Common myeloid progenitor, CD34-positive (primary cell): ENCODE measurements around the gene LRP1B.

Source experiments
- CTCF ChIA-PET: fragments of 350-600 bp; sonication (Branson Sonifier 250); formaldehyde crosslinking; loops from one replicate; lab custom pipeline; 2021; ENCODE audit warnings: antibody characterized with exemption; lab: Charles Lee
- POLR2A ChIA-PET: fragments of 350-600 bp; sonication (Branson Sonifier 250); formaldehyde crosslinking; loops from one replicate; lab custom pipeline; 2021; ENCODE audit warnings: antibody characterized with exemption; lab: Charles Lee
- DNase-seq, 3 donors: peaks; one replicate each; pipeline versions ENCODE4 v3.0.0 to v3.0.0-alpha.2; 2013
- H3K27ac ChIP-seq, 2 experiments: 1 replicate in 1 of 2; 2 replicates in 1 of 2; pipeline ENCODE4 v1.7.0; 2013; ENCODE audit warnings: inconsistent platforms in 2 of 2, low read length in 2 of 2, mild to moderate bottlenecking in 2 of 2, low read depth in 1 of 2, moderate library complexity in 1 of 2; ENCODE audit not compliant: severe bottlenecking in 2 of 2, insufficient read depth in 1 of 2, poor library complexity in 1 of 2
- H3K27me3 ChIP-seq, 5 experiments: replicated peaks in 2 of 5; 1 replicate in 3 of 5; 2 replicates in 2 of 5; pipeline versions ENCODE4 v1.6.1 to v1.7.0; 2013; ENCODE audit warnings: low read length in 4 of 5, mild to moderate bottlenecking in 2 of 5, moderate library complexity in 2 of 5, inconsistent platforms in 1 of 5; ENCODE audit not compliant: insufficient read depth in 5 of 5, control insufficient read depth in 4 of 5
- H3K36me3 ChIP-seq, 4 experiments: 1 replicate in 2 of 4; 2 replicates in 2 of 4; pipeline versions ENCODE4 v1.6.1 to v1.7.0; 2013; ENCODE audit warnings: low read length in 3 of 4, control low read depth in 1 of 4, mild to moderate bottlenecking in 1 of 4; ENCODE audit not compliant: control insufficient read depth in 4 of 4, insufficient read depth in 4 of 4
- H3K4me1 ChIP-seq, 4 experiments: 1 replicate in 3 of 4; 2 replicates in 1 of 4; pipeline versions ENCODE4 v1.6.1 to v1.7.1; 2013; ENCODE audit warnings: low read length in 3 of 4, mild to moderate bottlenecking in 3 of 4, control low read depth in 1 of 4, inconsistent platforms in 1 of 4, moderate library complexity in 1 of 4; ENCODE audit not compliant: control insufficient read depth in 4 of 4, insufficient read depth in 4 of 4; ENCODE audit errors: control extremely low read depth in 1 of 4
- H3K4me3 ChIP-seq, 7 experiments: 1 replicate in 4 of 7; 2 replicates in 3 of 7; pipeline versions ENCODE4 v1.5.1 to v1.7.0; 2013; ENCODE audit warnings: mild to moderate bottlenecking in 7 of 7, low read length in 6 of 7, moderate library complexity in 6 of 7, inconsistent platforms in 2 of 7, low read depth in 2 of 7, control low read depth in 1 of 7; ENCODE audit not compliant: insufficient read depth in 4 of 7, control insufficient read depth in 1 of 7; ENCODE audit errors: extremely low read depth in 1 of 7
- H3K9me3 ChIP-seq, 5 experiments: 1 replicate in 4 of 5; 2 replicates in 1 of 5; pipeline versions ENCODE4 v1.6.1 to v1.7.1; 2013; ENCODE audit warnings: low read length in 4 of 5, mild to moderate bottlenecking in 2 of 5, inconsistent platforms in 1 of 5, low read depth in 1 of 5, moderate library complexity in 1 of 5; ENCODE audit not compliant: control insufficient read depth in 4 of 5, insufficient read depth in 2 of 5; ENCODE audit errors: control extremely low read depth in 1 of 5
- WGBS: methylation state at CpG from one replicate; pipeline ENCODE4 v1.1.5; 2013; ENCODE audit not compliant: insufficient coverage; 5-methylcytosine and 5-hydroxymethylcytosine counted together

LRP1B gene

GRCh38 chr2:141103216-141103615 lies 1027.6 kb downstream of the LRP1B start:
- Histone ChIP-seq H3K36me3 (no peaks in the 10 kb centered on the region), H3K4me1 (no peaks in the 10 kb centered on the region), H3K27ac (no peak overlapping the region), H3K27me3 (no peaks in the 10 kb centered on the region), H3K9me3 (no peaks in the 10 kb centered on the region), H3K4me3 (no peak overlapping the region)
- DNase-seq: no peak
- WGBS: no CpG with 5 or more reads among the region's 1 CpG
- CTCF ChIA-PET: no interaction called here
- POLR2A ChIA-PET: no interaction called here

DNA sequence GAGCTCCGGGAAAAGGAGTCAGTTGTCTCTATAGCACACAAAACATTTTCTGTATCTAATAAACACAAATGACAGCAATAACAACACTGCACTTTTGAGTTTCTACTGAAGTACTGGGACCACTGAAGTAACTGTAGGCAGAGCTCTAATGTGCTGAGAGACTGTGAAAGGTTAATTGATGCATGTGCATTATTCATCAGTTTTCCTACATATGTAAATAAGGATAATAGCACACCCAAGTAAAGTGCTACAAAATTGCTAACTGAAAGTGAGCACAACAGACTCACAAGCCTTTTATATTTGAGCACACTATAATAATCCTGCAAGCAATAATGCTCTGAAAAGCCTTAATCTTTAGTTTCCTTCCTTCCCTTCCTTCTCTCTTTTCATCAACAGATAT lies 1051.6 kb downstream of the LRP1B start:
- ChIA-PET CTCF (no interaction called here), POLR2A (no interaction called here)
- Histone ChIP-seq H3K4me1 (no peaks in the 10 kb centered on the region), H3K4me3 (no peak overlapping the region), H3K27me3 (no peaks in the 10 kb centered on the region), H3K27ac (no peak overlapping the region), H3K9me3 (no peaks in the 10 kb centered on the region), H3K36me3 (no peaks in the 10 kb centered on the region)
- 100% methylated on average over 1 of the region's 1 CpG for WGBS
- DNase-seq: no peak

DNA sequence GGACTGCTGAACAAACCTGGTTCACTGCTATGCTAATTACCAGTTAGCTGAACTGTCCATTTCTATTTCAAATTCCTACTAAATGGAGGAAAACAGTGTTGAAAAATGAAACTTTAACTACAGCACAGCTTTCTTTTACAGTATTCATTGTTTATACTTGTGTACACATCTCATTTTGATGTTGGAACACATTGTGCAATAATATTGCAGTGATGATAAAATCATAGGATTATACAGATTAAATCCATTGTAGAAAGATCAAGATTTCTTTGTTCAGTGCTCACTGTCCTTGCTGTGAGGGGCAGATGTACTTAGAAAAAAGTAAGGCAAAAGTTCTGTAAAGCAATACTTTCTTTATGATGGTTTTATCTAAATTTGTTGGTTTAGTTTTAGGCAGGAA lies 1055.1 kb downstream of the LRP1B start:
- ChIA-PET CTCF (no interaction called here), POLR2A (no interaction called here)
- no peaks in the 10 kb centered on the region for H3K9me3 ChIP-seq
- no peak overlapping the region for H3K27ac ChIP-seq
- DNase-seq: no peak
- H3K4me3 ChIP-seq: no peak overlapping the region
- H3K27me3 ChIP-seq: no peaks in the 10 kb centered on the region
- no peaks in the 10 kb centered on the region for H3K36me3 ChIP-seq
- no peaks in the 10 kb centered on the region for H3K4me1 ChIP-seq

- Histone ChIP-seq H3K36me3 (no peaks in the 10 kb centered on the region), H3K27ac (no peak overlapping the region), H3K4me3 (no peak overlapping the region), H3K9me3 (no peaks in the 10 kb centered on the region), H3K4me1 (peaks cover 0 to 5% (median 2%) of the 10 kb centered on the region in 4 experiments), H3K27me3 (no peaks in the 10 kb centered on the region)
- ChIA-PET POLR2A (no interaction called here), CTCF (no interaction called here)
- DNase-seq: no peak
- WGBS: 96% methylated on average over 8 of the region's 9 CpGs
Measured at GRCh38 chr2:141068053-141068682, 1062.6 kb downstream of the LRP1B start.

GRCh38 chr2:141065042-141065441 lies 1065.8 kb downstream of the LRP1B start:
- Histone ChIP-seq H3K9me3 (peaks cover 0 to 2% (median 0%) of the 10 kb centered on the region in 5 experiments), H3K27ac (no peak overlapping the region), H3K27me3 (no peaks in the 10 kb centered on the region), H3K36me3 (no peaks in the 10 kb centered on the region), H3K4me1 (peaks cover 0 to 5% (median 2%) of the 10 kb centered on the region in 4 experiments), H3K4me3 (no peak overlapping the region)
- 100% methylated on average over 3 of the region's 4 CpGs for WGBS
- ChIA-PET POLR2A (no interaction called here), CTCF (no interaction called here)
- DNase-seq: no peak

DNA sequence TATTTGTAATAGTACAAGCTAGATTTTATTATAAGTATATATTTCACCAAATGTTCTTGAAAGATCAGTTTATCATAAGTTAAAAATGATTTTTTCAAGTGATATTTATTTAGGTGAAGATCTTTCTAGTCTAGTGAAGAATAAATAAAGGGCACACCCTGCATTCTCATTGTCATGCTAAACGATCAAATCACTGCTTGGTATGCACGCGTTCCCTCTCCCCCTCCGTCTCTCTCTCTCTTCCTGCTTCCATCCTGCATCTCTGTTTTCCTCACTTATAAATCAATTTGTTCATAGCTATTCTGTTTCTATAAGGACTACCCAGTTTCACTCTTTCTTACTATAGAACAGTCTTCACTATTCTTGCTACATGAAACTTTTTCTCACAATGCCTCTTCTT lies 1067.4 kb downstream of the LRP1B start:
- Histone ChIP-seq H3K4me1 (no peaks in the 10 kb centered on the region), H3K27ac (no peak overlapping the region), H3K27me3 (no peaks in the 10 kb centered on the region), H3K9me3 (peaks cover 0 to 2% (median 0%) of the 10 kb centered on the region in 5 experiments), H3K4me3 (no peak overlapping the region), H3K36me3 (no peaks in the 10 kb centered on the region)
- no peak for DNase-seq
- ChIA-PET CTCF (no interaction called here), POLR2A (no interaction called here)
- whole genome bisulfite sequencing: 92% methylated on average over 4 of the region's 4 CpGs

DNA sequence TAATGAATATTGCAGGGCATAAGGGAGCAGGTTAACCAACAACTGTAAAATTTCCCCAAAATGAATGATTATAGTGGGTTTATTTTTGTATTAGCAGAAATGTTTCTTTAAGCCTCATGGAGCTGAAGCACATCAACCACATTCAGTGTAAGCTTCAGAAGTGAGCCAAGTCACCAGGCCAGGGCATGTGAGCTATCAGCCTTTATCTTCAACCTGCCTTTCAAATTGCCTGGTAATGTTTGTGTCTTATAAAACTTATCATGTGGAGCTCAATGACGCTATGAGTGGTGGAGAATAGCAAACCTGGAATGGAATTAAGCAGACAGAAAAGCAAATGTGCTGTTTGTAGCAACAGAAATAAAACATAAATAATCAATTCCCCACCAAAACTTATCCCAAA lies 1068.4 kb downstream of the LRP1B start:
- WGBS: no CpG with 5 or more reads among the region's 1 CpG
- ChIA-PET CTCF (no interaction called here), POLR2A (no interaction called here)
- peaks cover 0 to 2% (median 0%) of the 10 kb centered on the region in 5 experiments for H3K9me3 ChIP-seq
- H3K4me3 ChIP-seq: no peak overlapping the region
- H3K27ac ChIP-seq: no peak overlapping the region
- no peaks in the 10 kb centered on the region for H3K36me3 ChIP-seq
- no peaks in the 10 kb centered on the region for H3K4me1 ChIP-seq
- DNase-seq: no peak
- H3K27me3 ChIP-seq: no peaks in the 10 kb centered on the region
